SU-DHL-6 (cell line): ENCODE data around the gene EFCAB8.
A peak's percentile ranks its signal among the peaks of the same experiment; 100 is the strongest.
"Not testable (repeated sequence)": the region's sequence is repeated elsewhere in the genome, so short reads cannot be mapped to it uniquely, and the experiment has no call there.

Experiments used
- H2AFZ ChIP-seq: fragments of 200-600 bp; sonication (generic); 2 replicates; pipeline ENCODE4 v1.6.1; 2014; ENCODE audit warnings: low read depth, mild to moderate bottlenecking, moderate library complexity, mixed read lengths, antibody characterized with exemption, low read length; ENCODE audit not compliant: severe bottlenecking
- H3F3A ChIP-seq: fragments of 200-600 bp; shearing (Covaris generic); 2 replicates; pipeline ENCODE4 v1.6.0; 2016; ENCODE audit warnings: antibody characterized with exemption, mild to moderate bottlenecking; ENCODE audit not compliant: insufficient read depth
- H3K27ac ChIP-seq: fragments of 200-600 bp; sonication (generic); 2 replicates; pipeline ENCODE4 v1.5.1; 2016; ENCODE audit warnings: low read depth, mild to moderate bottlenecking, low read length, moderate library complexity, mixed read lengths
- H3K27me3 ChIP-seq: fragments of 200-600 bp; sonication (generic), shearing (Covaris generic); 2 replicates; pipeline ENCODE4 v1.6.0; 2014; ENCODE audit warnings: mild to moderate bottlenecking, low read length
- H3K36me3 ChIP-seq: fragments of 200-600 bp; sonication (generic); 2 replicates; pipeline ENCODE4 v1.6.1; 2014; ENCODE audit warnings: mild to moderate bottlenecking, low read length, mixed read lengths
- H3K4me2 ChIP-seq: fragments of 300-600, 200-600 bp; shearing (Covaris generic), sonication (generic); 2 replicates; pipeline ENCODE4 v1.6.0; 2014; ENCODE audit warnings: low read length, low read depth, mild to moderate bottlenecking; ENCODE audit not compliant: poor library complexity, severe bottlenecking
- H3K4me3 ChIP-seq: fragments of 200-600 bp; sonication (generic); 2 replicates; pipeline ENCODE4 v1.5.1; 2014; ENCODE audit warnings: antibody characterized with exemption, low read length, mild to moderate bottlenecking, mixed read lengths; ENCODE audit not compliant: insufficient read depth, poor library complexity, severe bottlenecking
- H3K79me2 ChIP-seq: fragments of 200-600 bp; sonication (generic); 2 replicates; pipeline ENCODE4 v1.6.1; 2014; ENCODE audit warnings: mild to moderate bottlenecking, low read length, moderate library complexity; ENCODE audit not compliant: insufficient read depth
- H3K9ac ChIP-seq: fragments of 200-600 bp; sonication (generic); 2 replicates; pipeline ENCODE4 v1.7.0; 2014; ENCODE audit warnings: mild to moderate bottlenecking, low read length
- H3K9me2 ChIP-seq: fragments of 200-600 bp; sonication (generic); replicated peaks from 2 replicates; pipeline ENCODE4 v1.6.1; 2014; ENCODE audit warnings: low read length; ENCODE audit not compliant: insufficient read depth
- H3K9me3 ChIP-seq: fragments of 200-600 bp; sonication (generic); 2 replicates; pipeline ENCODE4 v1.6.1; 2014; ENCODE audit warnings: low read length, mixed read lengths; ENCODE audit not compliant: insufficient read depth
- H4K20me1 ChIP-seq: fragments of 200-600 bp; sonication (generic); 2 replicates; pipeline ENCODE4 v1.6.1; 2014; ENCODE audit warnings: low read depth, mild to moderate bottlenecking, antibody characterized with exemption, low read length, moderate library complexity, mixed read lengths
- CTCF ChIP-seq: fragments of 200-600 bp; sonication (generic); IDR thresholded peaks from one replicate; pipeline ENCODE4 v1.5.1; 2017; ENCODE audit warnings: antibody characterized with exemption, mild to moderate bottlenecking, low read length, moderate library complexity; ENCODE audit not compliant: insufficient read depth, poor library complexity, severe bottlenecking
- EZH2phosphoT487 ChIP-seq: fragments of 200-600 bp; sonication (generic), shearing (Covaris generic); conservative IDR thresholded peaks from 2 replicates; pipeline ENCODE4 v1.6.1; 2018; ENCODE audit warnings: mild to moderate bottlenecking, antibody characterized with exemption, low read length, moderate library complexity, mixed read lengths

EFCAB8 gene

GRCh38 chr20:32973077-32973717 lies 114.5 kb downstream of the EFCAB8 start:
- Histone ChIP-seq H3K4me3 (no peak overlapping the region), H3K36me3 (no peaks in the 10 kb centered on the region), H3K4me2 (no peak overlapping the region), H3K9ac (no peak overlapping the region), H3K9me3 (no peaks in the 10 kb centered on the region), H3K9me2 (no peaks in the 10 kb centered on the region), H3K79me2 (no peaks in the 10 kb centered on the region), H2AFZ (no peak overlapping the region), H3K27ac (peak overlapping the region; percentile 89), H3K27me3 (no peaks in the 10 kb centered on the region), H3F3A (no peaks in the 10 kb centered on the region), H4K20me1 (no peaks in the 10 kb centered on the region)
- TF ChIP-seq EZH2phosphoT487 (no peak), CTCF (no peak)

GRCh38 chr20:32974204-32975064 lies 115.7 kb downstream of the EFCAB8 start:
- not testable (repeated sequence) for H3K4me2 ChIP-seq, H3K79me2 ChIP-seq, H3K9me3 ChIP-seq, H3K36me3 ChIP-seq, H4K20me1 ChIP-seq, H3K9ac ChIP-seq, H3K4me3 ChIP-seq, H3K9me2 ChIP-seq, H3K27me3 ChIP-seq, H3F3A ChIP-seq, H2AFZ ChIP-seq, H3K27ac ChIP-seq

- not testable (repeated sequence) for H3K36me3 ChIP-seq, H4K20me1 ChIP-seq, H3K79me2 ChIP-seq, H3K9me2 ChIP-seq, H3K4me2 ChIP-seq, H3K27ac ChIP-seq, H3K27me3 ChIP-seq, H3K9ac ChIP-seq, H2AFZ ChIP-seq, H3F3A ChIP-seq, H3K9me3 ChIP-seq, H3K4me3 ChIP-seq
These were observed 116.4 kb downstream of the EFCAB8 start for GRCh38 chr20:32975121-32975520.

- H3K4me3 ChIP-seq: no peak overlapping the region
- H3K9me2 ChIP-seq: no peaks in the 10 kb centered on the region
- no peak overlapping the region for H2AFZ ChIP-seq
- no peaks in the 10 kb centered on the region for H4K20me1 ChIP-seq
- H3K79me2 ChIP-seq: no peaks in the 10 kb centered on the region
- TF ChIP-seq CTCF: no peak
- TF ChIP-seq EZH2phosphoT487: no peak
- no peaks in the 10 kb centered on the region for H3K36me3 ChIP-seq
- H3K4me2 ChIP-seq: no peak overlapping the region
- no peak overlapping the region for H3K27ac ChIP-seq
- no peaks in the 10 kb centered on the region for H3K27me3 ChIP-seq
- H3F3A ChIP-seq: no peaks in the 10 kb centered on the region
- no peak overlapping the region for H3K9ac ChIP-seq
- H3K9me3 ChIP-seq: no peaks in the 10 kb centered on the region
These were observed 117.3 kb downstream of the EFCAB8 start for GRCh38 chr20:32975698-32976674.
